GM12891 (cell line): ENCODE data around the gene DNMBP.

Source experiments
- PAX5 ChIP-seq: IDR thresholded peaks from 2 replicates; pipeline ENCODE4 v1.6.1; 2011; ENCODE audit warnings: low read length, moderate library complexity, mild to moderate bottlenecking; ENCODE audit not compliant: insufficient read depth, severe bottlenecking
- POLR2A ChIP-seq: IDR thresholded peaks from 2 replicates; pipeline ENCODE4 v1.6.1; 2011; ENCODE audit warnings: low read depth, low read length, control low read depth
- POLR2AphosphoS5 ChIP-seq: IDR thresholded peaks from 2 replicates; pipeline ENCODE4 v1.6.1; 2011; ENCODE audit warnings: low read depth, low read length, control low read depth
- POU2F2 ChIP-seq: IDR thresholded peaks from 2 replicates; pipeline ENCODE4 v1.6.1; 2011; ENCODE audit warnings: low read depth, mild to moderate bottlenecking, control low read depth, low read length, moderate library complexity
- TAF1 ChIP-seq: IDR thresholded peaks from 2 replicates; pipeline ENCODE4 v1.6.1; 2011; ENCODE audit warnings: low read depth, low read length, control low read depth

- 0 out of 2 replicates have a peak, but pooled peaks have one; percentile 39 for TF ChIP-seq POLR2AphosphoS5
- TF ChIP-seq POLR2A, result peak; percentile 43; the same call in 1 of the 2 replicates
- no peak; the same call in 1 of the 2 replicates for TF ChIP-seq TAF1
- TF ChIP-seq POU2F2, result no peak
- TF ChIP-seq PAX5, result no peak
Observed at GRCh38 chr10:99983280-99983988, 26.3 kb downstream of the DNMBP start.
